ENCODE data around the gene TSPAN18. TPM values are rescaled to one million over a fixed set of nuclear protein-coding genes. Genes with fewer than 3 reads are reported as not detected.

The TSPAN18 gene
- total and polyA plus RNA-seq, 2 donors from 2014 or later = 13.8 to 38.1 TPM

GRCh38 chr11:44904261-44905020 lies 177.7 kb downstream of the TSPAN18 start:
- TF ChIP-seq CTCF (IDR thresholded peaks at IDR 0.05; ENCODE audit: borderline replicate concordance, extremely low read depth, insufficient read depth) = no peak
- intact Hi-C loops (cut with DNase I) = loop anchor here (10.0 kb wide), 1 partner anchor 350 kb away; no protein-coding TSS in a partner anchor
- Histone ChIP-seq H3K36me3 (ENCODE audit: control insufficient read depth in 2 of 3, insufficient read depth in 3 of 3, low read length in 3 of 3) (no peaks in the 10 kb centered on the region), H3K9ac (ENCODE audit: low read length in 3 of 3) (no peak overlapping the region), H3K9me3 (ENCODE audit: control insufficient read depth in 2 of 3, insufficient read depth in 1 of 3, low read length in 3 of 3) (no peaks in the 10 kb centered on the region), H3K4me3 (ENCODE audit: low read length in 3 of 3) (no peak overlapping the region), H3K4me1 (ENCODE audit: control insufficient read depth in 2 of 3, insufficient read depth in 2 of 3, low read depth in 1 of 3, low read length in 3 of 3) (no peaks in the 10 kb centered on the region), H3K27ac (ENCODE audit: low read depth in 2 of 2, low read length in 2 of 2) (no peak overlapping the region), H3K27me3 (ENCODE audit: control insufficient read depth, insufficient read depth, low read length) (no peaks in the 10 kb centered on the region)
- no peak for FAIRE-seq
- DNase-seq = no peak

GRCh38 chr11:44905131-44905866 lies 178.5 kb downstream of the TSPAN18 start:
- no peak for TF ChIP-seq CTCF (IDR thresholded peaks at IDR 0.05; ENCODE audit: borderline replicate concordance, extremely low read depth, insufficient read depth)
- Histone ChIP-seq H3K27me3 (ENCODE audit: control insufficient read depth, insufficient read depth, low read length) (no peaks in the 10 kb centered on the region), H3K4me3 (ENCODE audit: low read length in 3 of 3) (no peak overlapping the region), H3K4me1 (ENCODE audit: control insufficient read depth in 2 of 3, insufficient read depth in 2 of 3, low read depth in 1 of 3, low read length in 3 of 3) (no peaks in the 10 kb centered on the region), H3K27ac (ENCODE audit: low read depth in 2 of 2, low read length in 2 of 2) (no peak overlapping the region), H3K9ac (ENCODE audit: low read length in 3 of 3) (no peak overlapping the region), H3K36me3 (ENCODE audit: control insufficient read depth in 2 of 3, insufficient read depth in 3 of 3, low read length in 3 of 3) (no peaks in the 10 kb centered on the region), H3K9me3 (ENCODE audit: control insufficient read depth in 2 of 3, insufficient read depth in 1 of 3, low read length in 3 of 3) (no peaks in the 10 kb centered on the region)
- intact Hi-C loops (cut with DNase I) = loop anchor here (10.0 kb wide), 1 partner anchor 350 kb away; no protein-coding TSS in a partner anchor
- no peak for DNase-seq
- no peak for FAIRE-seq

GRCh38 chr11:44906649-44907048 lies 179.9 kb downstream of the TSPAN18 start:
- FAIRE-seq (no peak), DNase-seq (no peak)
- Histone ChIP-seq H3K4me1 (ENCODE audit: control insufficient read depth in 2 of 3, insufficient read depth in 2 of 3, low read depth in 1 of 3, low read length in 3 of 3) (peaks cover 0 to 3% (median 0%) of the 10 kb centered on the region in 3 donors), H3K9ac (ENCODE audit: low read length in 3 of 3) (no peak overlapping the region), H3K9me3 (ENCODE audit: control insufficient read depth in 2 of 3, insufficient read depth in 1 of 3, low read length in 3 of 3) (no peaks in the 10 kb centered on the region), H3K27me3 (ENCODE audit: control insufficient read depth, insufficient read depth, low read length) (no peaks in the 10 kb centered on the region), H3K36me3 (ENCODE audit: control insufficient read depth in 2 of 3, insufficient read depth in 3 of 3, low read length in 3 of 3) (no peaks in the 10 kb centered on the region), H3K27ac (ENCODE audit: low read depth in 2 of 2, low read length in 2 of 2) (no peak overlapping the region), H3K4me3 (ENCODE audit: low read length in 3 of 3) (no peak overlapping the region)
- TF ChIP-seq CTCF (IDR thresholded peaks at IDR 0.05; ENCODE audit: borderline replicate concordance, extremely low read depth, insufficient read depth) = no peak
- intact Hi-C loops (cut with DNase I) = loop anchor here (10.0 kb wide), 1 partner anchor 352 kb away; no protein-coding TSS in a partner anchor
